Subcutaneous abdominal adipose tissue (tissue), 5 donors: ENCODE measurements around the gene MGMT.

ENCODE experiments used
- H3K27ac ChIP-seq: one replicate; pipeline ENCODE4 v1.7.0; 2013; ENCODE audit warnings: low read depth, mild to moderate bottlenecking, inconsistent platforms, low read length, moderate library complexity
- H3K27me3 ChIP-seq, 5 donors: one replicate each; pipeline ENCODE4 v1.7.0; 2013; ENCODE audit warnings: low read length in 5 of 5, inconsistent platforms in 1 of 5; ENCODE audit not compliant: control insufficient read depth in 5 of 5, insufficient read depth in 4 of 5
- H3K36me3 ChIP-seq, 5 donors: one replicate each; pipeline ENCODE4 v1.7.0; 2013; ENCODE audit warnings: low read length in 5 of 5; ENCODE audit not compliant: control insufficient read depth in 5 of 5, insufficient read depth in 5 of 5
- H3K4me1 ChIP-seq, 5 donors: one replicate each; pipeline ENCODE4 v1.7.0; 2013; ENCODE audit warnings: low read length in 5 of 5, mild to moderate bottlenecking in 3 of 5, moderate library complexity in 1 of 5; ENCODE audit not compliant: control insufficient read depth in 5 of 5, insufficient read depth in 5 of 5
- H3K4me3 ChIP-seq, 5 donors: one replicate each; pipeline ENCODE4 v1.7.0; 2013; ENCODE audit warnings: low read length in 5 of 5, low read depth in 1 of 5
- H3K9ac ChIP-seq, 5 donors: one replicate each; pipeline ENCODE4 v1.7.0; 2013; ENCODE audit warnings: low read length in 5 of 5, mild to moderate bottlenecking in 4 of 5, moderate library complexity in 3 of 5
- H3K9me3 ChIP-seq, 5 donors: one replicate each; pipeline ENCODE4 v1.7.0; 2013; ENCODE audit warnings: low read length in 5 of 5; ENCODE audit not compliant: control insufficient read depth in 5 of 5
- donor health status: healthy.
- donor health status: healthy.
- donor health status: healthy.
- donor health status: healthy.
- donor health status: healthy.

Gene MGMT

DNA sequence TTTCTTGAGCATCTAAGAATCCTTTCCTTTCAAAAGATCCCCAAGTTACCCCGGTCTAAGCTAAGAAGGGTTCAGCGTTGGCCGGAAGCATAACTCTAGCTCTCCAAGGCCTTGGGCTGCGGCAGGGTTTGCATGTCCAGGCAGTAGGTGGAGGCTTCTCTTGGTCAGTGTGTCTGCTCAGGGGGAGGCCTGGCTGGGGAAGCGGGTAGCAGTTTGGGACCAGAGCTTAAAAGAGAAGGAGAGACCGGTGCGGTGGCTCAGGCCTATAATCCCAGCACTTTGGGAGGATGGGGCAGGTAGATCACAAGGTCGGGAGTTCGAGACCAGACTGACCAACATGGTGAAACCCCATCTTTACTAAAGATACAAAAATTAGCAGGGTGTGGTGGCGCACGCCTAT is 226.3 kb downstream of the MGMT start:
- H3K9me3 ChIP-seq: no peaks in the 10 kb centered on the region
- H3K9ac ChIP-seq: no peak overlapping the region
- H3K27me3 ChIP-seq: no peaks in the 10 kb centered on the region
- H3K27ac ChIP-seq: no peak overlapping the region
- no peak overlapping the region for H3K4me3 ChIP-seq
- peaks cover 4 to 44% (median 37%) of the 10 kb centered on the region in 5 donors for H3K4me1 ChIP-seq
- H3K36me3 ChIP-seq: no peaks in the 10 kb centered on the region

DNA sequence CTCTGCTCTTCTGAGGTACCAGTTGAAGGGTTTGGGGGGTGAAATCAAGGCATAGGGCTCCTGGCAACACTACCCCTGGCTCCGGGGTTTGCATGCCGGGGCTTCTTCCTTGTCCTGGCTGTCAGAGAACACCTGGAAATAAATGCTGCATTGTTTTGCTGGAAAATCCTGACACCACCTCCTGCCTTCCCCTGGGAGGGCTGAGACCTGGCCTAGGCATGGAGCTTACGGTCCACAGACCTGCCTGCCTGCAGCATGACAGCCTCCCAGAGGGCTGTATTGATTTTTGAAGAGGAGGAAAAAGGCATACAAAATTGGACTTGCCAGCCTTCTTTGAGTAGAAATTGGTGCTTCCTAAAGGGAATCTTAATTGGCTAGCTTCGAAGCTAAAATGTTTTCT is 227.1 kb downstream of the MGMT start:
- Histone ChIP-seq H3K4me3 (no peak overlapping the region), H3K9ac (no peak overlapping the region), H3K9me3 (no peaks in the 10 kb centered on the region), H3K4me1 (peaks cover 4 to 41% (median 35%) of the 10 kb centered on the region in 5 donors), H3K36me3 (no peaks in the 10 kb centered on the region), H3K27me3 (no peaks in the 10 kb centered on the region), H3K27ac (no peak overlapping the region)

DNA sequence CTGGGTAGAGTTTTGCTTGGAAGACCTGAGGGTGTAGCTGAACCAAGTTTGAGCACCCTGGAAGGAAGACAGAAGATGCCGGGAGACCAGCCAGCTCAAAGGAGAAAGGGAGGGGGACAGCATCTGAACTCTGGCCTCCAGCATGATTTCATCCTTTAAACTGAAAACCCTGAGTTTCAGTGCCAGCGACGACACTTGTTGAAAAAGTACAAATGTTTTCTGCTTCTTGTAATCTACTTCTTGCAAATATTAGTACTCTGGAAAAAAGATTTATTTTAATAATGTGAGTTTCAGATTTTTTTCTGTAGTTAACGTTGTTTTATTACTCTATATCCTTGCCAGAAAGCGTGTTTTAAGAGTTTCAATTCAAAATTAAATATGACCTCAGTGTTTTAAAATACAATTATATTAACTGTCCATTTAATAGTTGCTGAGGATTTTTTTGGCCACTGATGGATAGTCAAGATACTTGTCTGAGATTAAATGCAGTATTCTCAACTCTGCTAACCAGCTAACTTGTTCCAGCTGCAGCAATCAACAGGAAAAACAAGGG is 227.7 kb downstream of the MGMT start:
- Histone ChIP-seq H3K36me3 (no peaks in the 10 kb centered on the region), H3K9ac (peak overlapping the region in 1 of 5 donors; percentile 10), H3K4me3 (no peak overlapping the region), H3K9me3 (no peaks in the 10 kb centered on the region), H3K4me1 (peaks cover 4 to 36% (median 30%) of the 10 kb centered on the region in 5 donors), H3K27ac (no peak overlapping the region), H3K27me3 (no peaks in the 10 kb centered on the region)

DNA sequence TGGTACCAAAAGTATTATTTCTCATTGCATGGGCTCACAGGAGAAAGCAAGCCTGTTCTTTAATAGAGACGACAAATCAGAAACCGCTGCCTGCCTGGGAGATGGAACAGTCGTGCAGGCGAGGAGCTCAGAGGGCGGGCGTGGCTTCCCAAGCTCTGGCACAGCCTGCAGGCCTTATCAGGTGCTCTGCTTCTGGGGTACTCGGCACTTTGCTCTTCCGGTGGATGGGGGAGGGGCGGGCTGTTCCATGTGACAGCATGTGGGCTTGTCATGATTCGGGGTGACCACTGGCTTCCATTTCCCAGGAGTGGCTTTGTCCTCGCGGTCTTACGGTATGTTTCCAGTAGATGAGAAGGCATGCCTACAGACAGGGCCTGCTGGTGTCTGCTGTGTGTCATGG is 228.6 kb downstream of the MGMT start:
- no peaks in the 10 kb centered on the region for H3K9me3 ChIP-seq
- H3K27me3 ChIP-seq: no peaks in the 10 kb centered on the region
- no peak overlapping the region for H3K9ac ChIP-seq
- peaks cover 0 to 30% (median 24%) of the 10 kb centered on the region in 5 donors for H3K4me1 ChIP-seq
- no peaks in the 10 kb centered on the region for H3K36me3 ChIP-seq
- H3K27ac ChIP-seq: no peak overlapping the region
- no peak overlapping the region for H3K4me3 ChIP-seq

DNA sequence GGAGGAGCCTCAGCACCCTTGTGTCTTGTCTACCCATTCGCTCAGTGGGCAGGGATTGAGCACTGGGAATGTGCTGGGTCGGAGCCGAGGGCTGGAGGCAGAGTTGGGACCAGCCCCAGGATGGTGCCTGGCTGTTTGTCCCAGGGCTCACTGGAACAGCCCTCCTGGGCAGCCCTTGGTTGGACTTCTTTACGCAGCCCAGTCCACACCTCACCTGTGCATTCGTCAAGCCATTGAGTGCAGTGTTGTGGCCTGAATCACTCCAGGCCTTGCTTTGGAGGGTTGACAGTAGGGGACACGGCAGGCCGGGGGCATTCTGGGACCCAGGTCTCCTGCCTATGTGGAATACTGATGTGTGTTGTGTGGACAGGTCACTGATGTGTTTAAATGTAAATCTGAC is 229.6 kb downstream of the MGMT start:
- peaks cover 0 to 30% (median 25%) of the 10 kb centered on the region in 5 donors for H3K4me1 ChIP-seq
- no peaks in the 10 kb centered on the region for H3K27me3 ChIP-seq
- H3K9ac ChIP-seq: no peak overlapping the region
- H3K9me3 ChIP-seq: no peaks in the 10 kb centered on the region
- no peaks in the 10 kb centered on the region for H3K36me3 ChIP-seq
- no peak overlapping the region for H3K4me3 ChIP-seq
- H3K27ac ChIP-seq: no peak overlapping the region

DNA sequence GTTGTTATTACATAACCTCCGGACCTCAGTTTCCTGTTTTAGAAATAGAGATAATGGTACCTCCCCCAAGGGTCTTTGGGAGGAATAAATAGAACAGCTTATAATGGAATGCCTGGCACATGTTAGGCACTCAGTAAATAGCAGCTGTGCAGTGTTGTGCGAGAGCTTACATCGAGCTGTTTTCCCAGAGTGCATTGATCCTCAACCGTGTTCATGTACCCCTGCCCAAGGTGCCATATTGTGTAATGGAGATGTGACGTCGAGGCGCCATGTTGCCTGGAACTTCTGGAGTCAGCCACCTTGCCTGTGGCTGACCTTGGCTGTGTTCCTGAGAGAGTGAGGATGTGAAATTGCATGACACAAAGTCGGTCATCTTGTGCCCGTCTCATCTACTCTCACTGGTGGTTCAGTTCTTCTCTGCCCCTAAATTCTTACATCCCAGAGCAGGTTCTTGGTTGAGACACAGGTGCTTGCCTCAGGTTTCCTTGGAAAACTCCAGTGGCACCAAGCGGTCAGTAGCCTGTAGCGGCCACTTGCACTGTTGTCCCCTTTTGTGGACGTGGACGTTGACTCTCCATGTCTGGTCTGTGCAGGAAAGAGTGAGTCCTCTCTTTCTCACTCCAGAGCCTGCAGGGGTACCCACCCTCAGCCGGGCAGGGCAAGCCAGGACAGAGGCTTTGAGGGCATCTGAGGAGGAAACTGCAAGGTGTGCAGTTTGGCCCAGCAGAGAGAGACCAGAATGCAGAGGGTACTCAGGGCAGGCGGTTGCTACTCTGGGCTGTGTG is 230.6 kb downstream of the MGMT start:
- Histone ChIP-seq H3K9ac (no peak overlapping the region), H3K4me1 (peaks cover 0 to 31% (median 25%) of the 10 kb centered on the region in 5 donors)

DNA sequence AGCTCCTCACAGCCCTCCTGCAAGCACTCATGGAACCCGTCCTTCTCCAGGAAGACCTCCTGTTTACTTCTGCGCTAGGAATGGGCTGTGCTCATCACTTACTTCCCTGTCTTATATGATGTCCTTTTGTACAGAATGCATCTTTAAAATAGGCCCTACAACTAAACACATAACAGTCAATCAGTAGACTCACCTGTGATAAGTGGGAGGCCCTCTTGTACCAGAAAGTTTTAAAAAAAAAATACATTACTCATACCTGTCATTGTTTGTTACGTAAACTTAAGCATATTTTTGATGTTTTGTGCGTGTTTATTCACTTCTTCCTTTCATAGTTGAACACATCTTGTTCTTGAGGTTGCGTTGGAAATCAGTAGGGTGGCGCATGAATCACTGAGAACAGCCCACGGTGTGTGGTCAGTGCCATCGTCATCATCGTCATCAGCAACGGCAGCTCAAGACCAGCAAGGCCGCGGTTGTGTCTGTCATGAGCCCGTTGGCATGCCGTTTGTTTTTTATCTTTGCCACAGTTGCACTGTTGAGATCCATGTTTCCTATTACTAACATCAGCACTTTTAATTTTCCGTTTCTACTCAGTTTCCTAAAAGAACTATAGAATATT is 232.8 kb downstream of the MGMT start:
- no peaks in the 10 kb centered on the region for H3K27me3 ChIP-seq
- H3K4me1 ChIP-seq: peaks cover 0 to 19% (median 16%) of the 10 kb centered on the region in 5 donors
- no peak overlapping the region for H3K9ac ChIP-seq
- peaks cover 0 to 4% (median 0%) of the 10 kb centered on the region in 5 donors for H3K36me3 ChIP-seq
- H3K27ac ChIP-seq: no peak overlapping the region
- no peak overlapping the region for H3K4me3 ChIP-seq
- H3K9me3 ChIP-seq: no peaks in the 10 kb centered on the region

More for the DNA sequence above, 230.6 kb downstream of the MGMT start:
- H3K36me3 ChIP-seq: no peaks in the 10 kb centered on the region
- H3K9me3 ChIP-seq: no peaks in the 10 kb centered on the region
- no peaks in the 10 kb centered on the region for H3K27me3 ChIP-seq
- H3K27ac ChIP-seq: no peak overlapping the region
- H3K4me3 ChIP-seq: no peak overlapping the region

DNA sequence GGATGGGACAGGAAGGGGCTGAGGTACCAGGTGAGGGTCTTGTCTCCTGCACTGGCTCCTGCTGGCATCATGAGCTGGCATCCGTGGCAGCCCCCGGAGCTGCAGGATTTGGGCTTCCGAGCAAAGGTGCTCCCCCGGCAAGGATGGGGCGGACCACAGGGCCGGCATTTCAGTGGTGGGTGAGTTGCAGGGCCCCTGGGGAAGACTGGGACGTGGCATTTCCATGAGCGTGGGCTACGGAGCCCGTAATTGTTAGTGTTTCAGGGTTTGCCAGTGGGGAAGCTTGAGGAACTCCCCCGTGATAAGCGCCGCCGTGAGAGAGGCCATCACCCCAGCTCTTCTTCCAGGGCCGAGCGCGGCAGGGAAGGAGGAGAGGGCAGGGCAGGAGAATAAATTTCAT is 235.6 kb downstream of the MGMT start:
- Histone ChIP-seq H3K4me1 (peaks cover 2 to 10% (median 8%) of the 10 kb centered on the region in 5 donors), H3K36me3 (peaks cover 0 to 9% (median 4%) of the 10 kb centered on the region in 5 donors), H3K4me3 (no peak overlapping the region), H3K9ac (no peak overlapping the region), H3K27me3 (no peaks in the 10 kb centered on the region), H3K9me3 (no peaks in the 10 kb centered on the region), H3K27ac (no peak overlapping the region)

DNA sequence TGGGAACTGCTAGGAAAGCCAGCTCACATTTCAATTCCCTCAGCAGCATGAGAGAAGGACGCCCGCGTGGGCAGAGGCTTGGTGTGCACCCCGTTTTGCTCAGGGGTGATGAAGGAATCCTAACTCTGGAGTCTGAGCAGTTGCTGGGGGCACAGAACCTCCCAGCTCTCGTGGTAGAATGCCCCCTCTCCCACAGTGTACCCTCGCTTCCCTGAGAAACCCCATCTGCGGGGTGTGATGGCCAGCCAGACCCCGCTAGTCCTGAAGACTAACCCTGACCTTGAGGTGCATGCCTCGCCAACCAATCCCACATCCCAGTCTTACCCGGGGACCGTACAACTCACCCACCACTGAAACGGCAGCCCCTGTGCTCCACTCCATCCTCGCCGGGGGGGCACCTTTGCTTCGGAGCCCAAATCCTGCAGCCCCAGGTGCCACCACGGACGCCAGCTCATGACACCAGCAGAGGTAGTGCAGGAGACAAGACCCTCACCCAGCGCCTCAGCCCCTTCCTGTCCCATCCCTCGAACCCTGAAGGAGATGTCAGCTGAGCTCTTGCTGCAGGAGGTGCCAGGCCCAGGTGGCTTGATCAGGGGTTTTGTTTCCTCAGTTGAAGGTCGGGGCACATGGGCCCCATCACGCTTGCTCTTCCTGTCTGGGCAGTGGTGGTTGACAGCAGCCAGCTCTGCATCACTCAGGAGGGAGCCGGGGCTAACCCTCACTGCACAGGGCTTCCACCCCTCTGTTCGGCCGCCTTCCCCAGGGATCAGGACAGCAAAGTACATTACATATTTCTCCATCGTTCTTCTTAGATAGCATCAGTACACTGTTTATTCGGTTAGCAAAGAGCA is 236.5 kb downstream of the MGMT start:
- H3K27me3 ChIP-seq: no peaks in the 10 kb centered on the region
- no peak overlapping the region for H3K9ac ChIP-seq
- H3K27ac ChIP-seq: no peak overlapping the region
- peaks cover 0 to 9% (median 4%) of the 10 kb centered on the region in 5 donors for H3K36me3 ChIP-seq
- no peaks in the 10 kb centered on the region for H3K9me3 ChIP-seq
- H3K4me3 ChIP-seq: no peak overlapping the region
- peaks cover 2 to 18% (median 16%) of the 10 kb centered on the region in 5 donors for H3K4me1 ChIP-seq
